KMS-11 (cell line): Measurements from ENCODE around the gene NAA35.

ENCODE experiments used
- H2AFZ ChIP-seq: fragments of 200-600 bp; sonication (generic); 2 replicates; pipeline ENCODE4 v1.6.1; 2016; ENCODE audit warnings: antibody characterized with exemption, mixed run types, low read depth
- H3K27ac ChIP-seq: fragments of 200-600 bp; sonication (generic); 2 replicates; pipeline ENCODE4 v1.6.1; 2016; ENCODE audit warnings: mild to moderate bottlenecking, mixed run types
- H3K27me3 ChIP-seq: fragments of 200-600 bp; sonication (generic); 2 replicates; pipeline ENCODE4 v1.6.1; 2017; ENCODE audit warnings: mild to moderate bottlenecking, low read depth, mixed run types, moderate library complexity; ENCODE audit not compliant: insufficient read depth
- H3K36me3 ChIP-seq: fragments of 200-600 bp; sonication (generic); 2 replicates; pipeline ENCODE4 v1.6.1; 2017; ENCODE audit warnings: mild to moderate bottlenecking, mixed run types; ENCODE audit not compliant: insufficient read depth
- H3K4me1 ChIP-seq: fragments of 200-600 bp; sonication (generic); 2 replicates; pipeline ENCODE4 v1.6.1; 2016; ENCODE audit warnings: mild to moderate bottlenecking, low read depth, mixed run types; ENCODE audit not compliant: poor library complexity, severe bottlenecking
- H3K4me2 ChIP-seq: fragments of 200-600 bp; sonication (generic); 2 replicates; pipeline ENCODE4 v1.7.0; 2016; ENCODE audit warnings: mild to moderate bottlenecking, mixed run types
- H3K4me3 ChIP-seq: fragments of 200-600 bp; sonication (generic); IDR thresholded peaks from 2 replicates; pipeline ENCODE4 v1.6.1; 2017; ENCODE audit warnings: low read depth, low read length, mixed read lengths; ENCODE audit not compliant: insufficient read depth
- H3K79me2 ChIP-seq: fragments of 200-600 bp; sonication (generic); 2 replicates; pipeline ENCODE4 v1.6.1; 2016; ENCODE audit warnings: low read depth, mixed run types; ENCODE audit not compliant: insufficient read depth
- H3K9ac ChIP-seq: fragments of 200-600 bp; sonication (generic); 2 replicates; pipeline ENCODE4 v1.6.1; 2016; ENCODE audit warnings: mild to moderate bottlenecking, mixed run types
- H4K20me1 ChIP-seq: fragments of 200-600 bp; sonication (generic); 2 replicates; pipeline ENCODE4 v1.6.1; 2016; ENCODE audit warnings: mild to moderate bottlenecking, mixed run types; ENCODE audit not compliant: insufficient read depth
- CTCF ChIP-seq: fragments of 200-600 bp; sonication (generic); conservative IDR thresholded peaks from 2 replicates; pipeline ENCODE4 v1.6.1; 2017; ENCODE audit warnings: low read depth, mild to moderate bottlenecking, antibody characterized with exemption, low read length, moderate library complexity, mixed read lengths

NAA35 gene

GRCh38 chr9:86057491-86057890 is 116.5 kb downstream of the NAA35 start:
- Histone ChIP-seq H3K4me3 (no peak overlapping the region), H3K4me2 (no peak overlapping the region), H3K9ac (no peak overlapping the region), H3K36me3 (0 out of 2 replicates have a peak, but pooled peaks cover 4% of the 10 kb centered on the region), H3K27ac (no peak overlapping the region), H2AFZ (no peak overlapping the region), H4K20me1 (no peaks in the 10 kb centered on the region), H3K4me1 (no peaks in the 10 kb centered on the region), H3K79me2 (no peaks in the 10 kb centered on the region; the same call in 1 of the 2 replicates), H3K27me3 (no peaks in the 10 kb centered on the region)
- TF ChIP-seq CTCF = no peak

- no peaks in the 10 kb centered on the region for H4K20me1 ChIP-seq
- H3K4me3 ChIP-seq = no peak overlapping the region
- H3K9ac ChIP-seq = no peak overlapping the region
- H3K27ac ChIP-seq = no peak overlapping the region
- H3K4me1 ChIP-seq = no peaks in the 10 kb centered on the region
- H3K4me2 ChIP-seq = no peak overlapping the region
- H3K27me3 ChIP-seq = no peaks in the 10 kb centered on the region
- H2AFZ ChIP-seq = no peak overlapping the region
- peaks cover 5% of the 10 kb centered on the region; the same call in 1 of the 2 replicates for H3K79me2 ChIP-seq
- H3K36me3 ChIP-seq = 0 out of 2 replicates have a peak, but pooled peaks cover 4% of the 10 kb centered on the region
- TF ChIP-seq CTCF = no peak
Observed at GRCh38 chr9:86061972-86062739, 121.2 kb downstream of the NAA35 start.

- no peak for TF ChIP-seq CTCF
- Histone ChIP-seq H3K9ac (no peak overlapping the region), H3K27ac (no peak overlapping the region), H2AFZ (no peak overlapping the region), H3K4me2 (no peak overlapping the region), H3K4me1 (no peaks in the 10 kb centered on the region), H3K79me2 (peaks cover 5% of the 10 kb centered on the region; the same call in 1 of the 2 replicates), H3K27me3 (no peaks in the 10 kb centered on the region), H3K36me3 (0 out of 2 replicates have a peak, but pooled peaks cover 4% of the 10 kb centered on the region), H4K20me1 (no peaks in the 10 kb centered on the region), H3K4me3 (no peak overlapping the region)
Observed at GRCh38 chr9:86062845-86063693, 122.1 kb downstream of the NAA35 start.

GRCh38 chr9:86064220-86064619 is 123.3 kb downstream of the NAA35 start:
- H3K4me1 ChIP-seq = no peaks in the 10 kb centered on the region
- no peak overlapping the region for H3K4me3 ChIP-seq
- H3K9ac ChIP-seq = no peak overlapping the region
- H3K27me3 ChIP-seq = no peaks in the 10 kb centered on the region
- H3K27ac ChIP-seq = no peak overlapping the region
- H3K4me2 ChIP-seq = no peak overlapping the region
- H3K79me2 ChIP-seq = peaks cover 5% of the 10 kb centered on the region; the same call in 1 of the 2 replicates
- no peaks in the 10 kb centered on the region for H4K20me1 ChIP-seq
- H2AFZ ChIP-seq = no peak overlapping the region
- 0 out of 2 replicates have a peak, but pooled peaks cover 4% of the 10 kb centered on the region for H3K36me3 ChIP-seq
- TF ChIP-seq CTCF = no peak
